DMS114 treated with DMSO at 0.1 percent for 48 hours (cell line): ENCODE measurements around the gene KRTAP1-5.
"Not testable (repeated sequence)": the region's sequence is repeated elsewhere in the genome, so short reads cannot be mapped to it uniquely, and the experiment has no call there.

Source experiments
- DNase-seq: peaks from one replicate; lab custom pipeline; 2025; ENCODE audit not compliant: unreplicated experiment; lab: John Stamatoyannopoulos, UW

KRTAP1-5 gene

DNA sequence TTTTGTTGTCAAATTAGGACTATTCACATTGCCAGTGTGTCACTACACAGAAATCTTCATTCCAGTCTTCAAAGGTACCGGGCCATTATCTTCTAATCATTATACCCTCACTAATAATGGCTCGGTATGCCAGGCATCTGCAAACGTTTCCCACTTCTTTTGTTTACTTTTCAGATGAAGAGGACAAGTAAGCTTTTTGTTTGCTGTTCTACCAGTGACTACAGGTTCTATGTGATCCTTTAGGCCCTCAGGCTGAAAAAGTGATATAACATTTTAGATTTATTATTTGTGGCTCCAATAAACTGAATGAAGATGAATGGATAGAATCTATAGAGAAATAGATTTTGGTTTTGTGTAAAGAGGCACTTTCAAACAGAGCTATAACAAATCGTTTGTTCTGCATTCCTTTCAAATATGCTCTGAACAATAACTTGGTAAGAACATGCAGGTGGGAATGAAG is 17.7 kb downstream of the KRTAP1-5 start:
- no peak for DNase-seq

DNA sequence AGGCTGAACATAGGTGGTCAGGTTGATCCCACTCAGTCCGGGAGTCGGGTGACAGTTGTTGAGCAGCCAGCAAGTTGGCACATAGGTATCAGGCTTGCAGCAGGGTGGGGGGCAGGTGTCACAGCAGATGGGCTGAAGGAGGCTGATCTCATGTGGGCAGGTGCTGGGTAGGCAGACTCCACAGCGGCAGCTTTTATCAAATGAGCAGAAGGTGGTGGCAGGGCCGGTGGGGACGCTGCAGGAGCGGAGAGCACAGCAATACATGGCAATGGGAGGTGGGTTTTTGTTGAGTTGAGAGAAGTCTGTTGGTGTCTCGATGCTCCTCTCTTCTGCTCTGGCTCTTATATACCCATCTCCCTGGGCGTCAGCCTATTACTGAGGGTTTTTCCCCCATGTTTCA is 18.2 kb downstream of the KRTAP1-5 start, which contains the start of gene KRTAP3-1:
Gene KRTAP3-1 (minus strand): TSS at position 318 of the 400 bp plus-strand sequence. CDS start 54 bp downstream, at position 264.
- DNase-seq: no peak

DNA sequence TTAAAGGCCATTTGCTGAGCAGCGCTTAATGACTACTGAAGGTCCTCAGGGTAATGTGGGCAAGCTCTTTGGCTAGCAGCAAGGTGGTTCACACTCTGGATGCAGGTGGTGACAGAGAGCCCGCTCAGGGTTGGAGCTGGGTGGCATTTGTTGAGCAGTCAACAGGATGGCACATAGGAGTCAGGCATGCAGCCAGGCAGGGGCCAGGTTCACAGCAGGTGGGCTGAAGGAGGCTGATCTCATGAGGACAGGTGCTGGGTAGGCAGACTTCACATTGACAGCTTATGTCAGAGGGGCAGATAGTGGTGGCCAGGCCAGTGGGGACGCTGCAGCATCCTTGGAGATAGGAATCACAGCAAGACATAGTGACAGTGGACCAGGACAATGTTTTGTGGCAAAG is 22.6 kb downstream of the KRTAP1-5 start:
- DNase-seq: no peak

DNA sequence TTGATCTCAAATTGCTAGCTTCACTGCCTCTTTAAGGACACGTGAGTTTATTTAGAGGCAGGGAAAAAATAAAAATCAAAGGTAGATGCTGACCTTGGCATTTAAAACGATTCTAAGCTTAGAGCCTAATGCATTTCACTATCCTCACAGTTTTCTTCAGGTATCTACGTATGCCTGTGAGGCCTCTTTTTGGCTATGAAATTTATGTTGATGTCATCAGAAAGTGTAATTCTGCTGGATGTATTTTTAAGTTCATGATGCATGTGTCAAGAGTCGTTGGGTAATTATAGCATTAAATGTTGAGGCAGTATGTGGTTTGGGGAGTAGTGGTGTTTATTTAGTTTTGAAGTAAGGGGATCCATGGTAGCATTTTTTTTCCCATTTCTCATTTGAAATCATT is 23.1 kb downstream of the KRTAP1-5 start:
- no peak for DNase-seq

DNA sequence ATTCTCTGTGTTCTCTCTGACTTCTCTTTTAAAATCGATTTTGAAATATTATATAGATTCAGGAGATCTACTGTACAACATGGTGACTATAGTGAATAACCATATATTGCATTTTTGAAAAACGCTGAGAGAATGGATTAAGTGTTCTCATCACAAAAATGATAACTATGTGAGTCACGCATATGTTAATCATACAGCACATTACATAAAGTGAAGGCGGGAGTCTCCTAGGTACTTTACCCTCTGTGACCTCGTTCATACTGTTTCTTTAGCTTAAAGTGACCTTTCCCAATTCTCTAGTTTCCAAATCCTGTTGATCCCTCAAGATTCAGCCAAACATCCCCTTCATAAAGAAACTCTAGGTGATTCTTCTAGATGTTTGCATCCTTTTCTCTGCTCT is 24.2 kb downstream of the KRTAP1-5 start:
- DNase-seq: no peak

DNA sequence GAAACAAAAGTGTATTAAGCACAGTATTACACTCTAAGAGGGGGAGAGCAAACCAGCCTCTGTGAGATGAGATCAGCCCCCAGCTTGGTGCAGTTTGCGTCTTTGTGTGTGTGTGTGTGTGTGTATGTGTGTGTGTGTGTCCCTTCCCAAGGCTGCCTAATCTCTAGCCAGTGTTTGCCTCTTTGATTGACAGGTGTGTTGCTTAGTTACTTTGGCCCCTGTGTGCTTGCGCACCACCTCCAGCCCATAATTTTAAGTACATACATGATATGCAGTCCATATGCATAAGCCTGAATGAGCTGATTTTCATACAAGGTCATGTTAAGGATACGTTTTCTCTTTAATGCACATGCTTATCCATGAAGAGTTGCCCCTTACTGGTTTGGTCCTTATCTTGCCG is 25.2 kb downstream of the KRTAP1-5 start:
- no peak for DNase-seq

DNA sequence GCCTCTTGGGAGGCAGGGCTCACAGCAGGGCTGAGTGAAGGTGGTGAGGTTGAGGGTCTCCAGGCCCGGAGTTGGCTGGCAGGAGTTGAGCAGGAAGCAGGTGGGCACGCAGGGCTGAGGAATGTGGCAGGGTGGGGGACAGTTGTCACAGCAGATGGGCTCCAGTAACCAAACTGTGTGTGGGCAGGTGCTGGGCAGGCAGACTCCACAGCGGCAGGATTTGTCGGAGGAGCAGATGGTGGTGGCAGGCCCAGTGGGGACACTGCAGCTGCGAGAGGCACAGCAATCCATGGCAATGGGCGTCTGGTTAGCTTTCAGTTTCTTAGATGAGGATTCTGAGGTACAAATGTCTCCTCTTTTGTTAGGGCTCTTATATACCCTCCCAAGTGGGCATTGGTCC is 27.4 kb downstream of the KRTAP1-5 start, which contains the start of gene KRTAP3-2:
Gene KRTAP3-2 (minus strand): TSS at position 344 of the 400 bp plus-strand sequence. CDS start 53 bp downstream, at position 291.
- not testable (repeated sequence) for DNase-seq

DNA sequence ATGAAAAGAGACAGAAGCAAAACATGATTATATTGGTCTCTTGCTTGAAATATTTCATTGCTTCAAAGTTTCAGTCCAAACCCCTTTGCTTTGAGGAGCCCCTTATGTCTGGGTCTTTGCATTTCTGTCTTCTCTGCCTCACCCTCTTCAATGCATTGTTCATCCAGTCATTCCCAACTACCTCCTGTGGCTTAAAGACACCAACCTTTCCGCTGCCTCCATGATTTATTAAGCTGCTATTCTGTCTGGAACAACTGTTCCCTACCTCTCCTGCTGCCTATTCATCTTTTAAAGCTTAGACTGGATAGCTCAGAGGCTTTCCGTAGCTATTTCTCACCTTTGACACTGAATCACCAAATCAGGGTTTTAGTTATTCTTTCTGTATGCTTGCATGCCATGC is 29.6 kb downstream of the KRTAP1-5 start:
- no peak for DNase-seq

DNA sequence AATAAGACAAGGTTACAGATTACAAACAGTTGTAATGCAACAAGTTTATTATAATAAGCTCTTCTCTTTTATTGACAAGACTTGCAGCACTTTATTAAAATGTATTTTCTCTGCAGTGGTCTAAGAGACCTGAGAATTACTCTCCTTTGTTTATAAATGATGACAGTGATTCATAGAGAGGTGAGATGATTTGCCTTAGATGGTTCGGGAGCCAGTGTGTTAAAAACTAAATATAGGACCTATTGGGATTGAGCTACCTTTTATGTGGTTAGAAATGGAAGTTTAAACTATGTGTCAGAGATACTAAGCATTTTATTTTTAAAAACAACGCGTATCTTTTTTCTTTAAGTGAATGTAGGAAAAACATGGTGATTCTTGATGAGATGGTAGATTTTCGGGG is 30.2 kb downstream of the KRTAP1-5 start:
- no peak for DNase-seq

DNA sequence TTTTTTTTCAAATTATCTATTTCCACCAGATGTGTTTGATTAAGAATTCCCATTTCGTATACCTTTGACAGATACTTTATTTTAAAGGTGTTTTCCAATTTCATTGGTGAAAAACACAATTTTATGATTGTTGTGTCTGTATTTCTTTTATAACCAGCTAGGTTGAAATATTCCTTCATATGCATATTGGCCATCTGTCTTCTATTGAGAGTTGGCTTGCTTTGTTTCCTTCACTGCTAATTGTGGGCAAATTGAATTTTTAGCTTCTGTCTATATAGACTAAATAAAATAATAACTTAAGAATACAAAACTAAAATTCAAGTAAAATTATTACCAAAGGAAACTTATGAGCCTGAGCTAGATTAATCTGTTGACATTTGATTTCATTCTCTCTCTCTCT is 31.9 kb downstream of the KRTAP1-5 start:
- no peak for DNase-seq

DNA sequence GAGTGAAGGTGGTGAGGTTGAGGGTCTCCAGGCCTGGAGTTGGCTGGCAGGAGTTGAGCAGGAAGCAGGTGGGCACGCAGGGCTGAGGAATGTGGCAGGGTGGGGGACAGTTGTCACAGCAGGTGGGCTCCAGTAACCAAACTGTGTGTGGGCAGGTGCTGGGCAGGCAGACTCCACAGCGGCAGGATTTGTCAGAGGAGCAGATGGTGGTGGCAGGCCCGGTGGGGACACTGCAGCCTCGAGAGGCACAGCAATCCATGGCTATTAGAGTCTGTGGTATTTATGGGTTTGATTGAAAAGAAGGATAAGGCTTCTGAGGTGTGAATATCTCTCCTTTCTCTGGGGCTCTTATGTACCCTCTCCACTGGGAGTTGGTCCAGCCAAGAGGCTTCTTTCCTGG is 33.2 kb downstream of the KRTAP1-5 start, which contains the start of gene KRTAP3-3:
Gene KRTAP3-3 (minus strand): TSS at position 326 of the 400 bp plus-strand sequence. CDS start 67 bp downstream, at position 259.
- DNase-seq: no peak

DNA sequence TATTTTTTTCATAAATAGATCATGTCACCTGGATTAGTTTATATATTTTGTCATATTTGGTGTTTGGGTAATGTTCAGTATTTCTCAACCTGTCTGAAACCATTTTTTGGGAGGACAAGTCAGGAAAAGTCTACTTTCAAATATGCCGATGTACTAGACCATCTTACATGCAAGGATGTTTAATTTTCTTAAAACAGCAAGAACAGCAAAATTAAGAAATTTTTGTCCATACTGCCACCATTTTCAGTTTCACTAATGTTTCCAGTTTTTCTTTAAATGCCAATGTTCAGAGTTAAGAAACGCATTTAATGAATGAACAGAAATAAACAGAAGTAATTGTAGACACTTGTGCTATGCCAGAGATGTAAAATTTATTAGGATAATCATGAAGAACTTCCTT is 33.9 kb downstream of the KRTAP1-5 start:
- no peak for DNase-seq

DNA sequence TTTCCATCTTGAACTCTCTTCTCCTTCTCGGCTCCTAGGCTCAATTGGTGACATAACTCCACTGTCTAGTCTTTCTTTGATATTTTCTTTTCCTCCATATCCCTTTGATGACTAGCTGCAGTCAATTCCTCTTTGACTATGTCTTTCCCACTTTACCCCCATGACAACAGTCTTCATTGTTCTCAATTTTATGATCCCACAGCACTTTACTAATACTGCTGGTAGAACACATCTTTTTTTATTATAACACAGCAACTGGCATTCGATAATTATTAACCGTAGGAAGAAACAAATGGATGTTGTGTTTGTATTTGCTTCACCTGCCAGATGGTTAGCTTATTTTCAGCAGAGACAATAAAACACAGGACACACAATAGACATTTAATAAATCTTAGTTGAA is 34.3 kb downstream of the KRTAP1-5 start:
- DNase-seq: no peak

DNA sequence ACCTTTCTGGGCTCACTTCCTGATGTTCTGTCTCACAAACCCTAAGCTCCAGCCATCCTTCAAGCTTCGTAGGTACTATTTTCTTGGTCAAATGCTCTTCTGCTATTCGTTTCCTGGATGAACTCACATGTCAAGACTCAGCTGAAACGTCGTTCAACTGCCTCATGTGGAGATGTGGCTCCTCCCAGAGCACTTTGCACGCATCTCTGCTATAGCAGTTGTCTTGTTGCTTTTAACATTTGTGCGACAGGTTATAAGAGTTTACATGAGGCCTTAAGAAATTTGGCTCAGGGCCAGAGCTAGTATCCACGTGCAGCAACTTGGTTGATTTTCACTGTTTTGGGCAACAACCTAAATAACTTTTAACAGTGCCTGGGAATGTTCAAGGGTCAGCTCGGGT is 40.1 kb downstream of the KRTAP1-5 start:
- DNase-seq: no peak

DNA sequence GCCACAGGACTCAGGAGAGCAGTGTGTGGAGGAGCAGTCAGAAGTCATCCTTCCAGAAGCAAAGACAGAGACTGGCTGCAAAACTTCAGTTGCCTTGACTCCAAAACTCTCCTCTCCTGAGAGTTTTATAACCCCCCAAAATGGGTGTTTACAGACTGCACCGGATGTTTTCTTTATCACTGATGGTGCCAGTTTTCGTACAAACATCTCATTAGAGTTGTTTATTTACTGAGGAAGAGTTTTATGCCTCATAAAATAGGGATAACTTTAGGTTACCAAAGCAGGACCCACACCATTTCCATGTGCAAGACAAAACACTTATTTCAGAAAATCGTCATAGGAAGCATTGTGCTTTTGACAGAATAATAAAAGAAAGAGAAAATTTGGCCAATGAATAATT is 42.8 kb downstream of the KRTAP1-5 start, which contains the start of gene KRT40:
Gene KRT40 (minus strand): TSS at position 101 of the 400 bp plus-strand sequence. CDS start 53 bp downstream, at position 48.
- no peak for DNase-seq

DNA sequence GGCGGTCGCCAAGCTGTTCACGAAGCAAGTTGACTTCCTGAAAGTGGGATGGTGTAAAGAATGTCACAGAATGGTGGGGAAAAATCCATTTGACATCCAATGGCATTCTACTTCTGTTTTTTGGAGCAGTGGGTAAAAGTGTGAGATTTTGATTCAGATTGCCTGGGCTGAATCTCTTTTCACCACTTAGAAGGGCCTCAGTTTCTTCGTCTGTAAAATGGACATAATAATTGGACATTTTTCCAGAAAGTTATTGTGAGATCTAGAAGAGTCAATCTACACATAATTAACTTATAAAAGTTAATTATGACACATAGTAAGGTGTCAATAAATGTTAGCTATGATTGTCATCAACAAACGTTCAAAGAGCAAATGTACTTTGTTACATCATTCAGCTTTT is 45.9 kb downstream of the KRTAP1-5 start:
- no peak for DNase-seq

DNA sequence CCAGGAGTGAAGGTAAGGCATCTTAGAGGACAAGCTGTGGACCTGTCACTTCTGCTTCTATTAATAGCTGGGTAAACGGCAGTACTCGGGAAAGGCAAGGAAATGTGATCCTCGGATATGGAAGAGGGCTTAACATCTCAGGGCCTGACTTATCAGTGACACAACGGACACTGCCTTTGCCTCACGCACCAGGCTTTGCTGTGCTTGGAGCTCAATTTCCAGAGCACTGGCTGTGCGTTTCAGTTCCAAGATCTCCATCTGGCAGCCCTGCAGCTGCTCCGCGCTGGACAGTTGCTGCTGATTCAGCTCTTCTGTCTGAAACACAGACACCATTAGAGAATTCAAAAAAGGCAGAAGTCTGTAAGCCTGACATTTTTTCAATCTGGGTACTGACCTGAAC is 46.4 kb downstream of the KRTAP1-5 start:
- no peak for DNase-seq

DNA sequence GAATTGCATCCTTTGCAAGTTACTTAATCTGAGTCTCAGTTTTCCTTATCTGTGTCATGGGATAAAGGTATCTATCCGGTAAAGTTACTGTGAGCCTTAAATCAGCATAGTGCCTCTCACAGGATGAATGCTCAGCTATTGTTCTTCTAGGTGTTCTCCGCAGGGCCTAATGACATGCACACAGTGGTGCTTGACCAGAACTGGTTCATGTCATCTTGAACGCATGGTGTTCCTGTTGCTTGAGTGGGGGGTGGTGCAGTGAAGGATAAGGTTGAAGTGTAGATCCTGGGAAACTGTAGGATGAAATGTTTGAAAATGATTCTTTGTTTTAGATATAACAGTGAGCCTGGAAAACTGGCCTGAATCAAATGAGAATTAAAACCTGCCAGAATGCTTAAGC is 46.9 kb downstream of the KRTAP1-5 start:
- no peak for DNase-seq

DNA sequence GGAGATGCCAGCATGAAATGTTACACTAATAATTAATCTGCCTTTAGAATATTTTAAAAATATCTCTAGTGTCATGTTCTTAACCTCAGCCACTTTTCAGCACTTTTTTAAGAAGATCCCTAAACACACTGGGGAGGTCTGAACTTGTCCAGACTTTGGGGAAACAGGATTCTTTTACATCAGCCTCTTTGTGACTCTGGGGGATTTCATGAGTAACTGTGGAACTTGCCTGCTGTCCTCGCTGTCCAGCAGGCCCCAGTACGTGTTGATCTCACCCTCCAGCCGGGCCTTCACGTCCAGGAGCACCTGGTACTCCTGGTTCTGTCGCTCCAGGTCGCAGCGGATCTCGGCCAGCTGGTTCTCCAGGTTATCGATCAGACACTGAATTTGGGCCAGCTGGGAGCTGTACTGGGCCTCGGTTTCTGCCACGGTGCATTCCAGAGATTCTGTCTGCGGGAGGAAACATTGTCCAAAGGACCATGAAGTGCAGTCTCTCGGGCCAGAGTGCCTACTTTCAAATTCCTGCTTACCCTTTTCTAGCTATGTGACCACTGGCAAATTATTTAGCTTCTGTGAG is 48.3 kb downstream of the KRTAP1-5 start:
- no peak for DNase-seq
